ENCODE measurements around the gene EIF1. TPM values are rescaled to one million over a fixed set of nuclear protein-coding genes. Genes with fewer than 3 reads are reported as not detected.
A peak's percentile ranks its signal among the peaks of the same experiment; 100 is the strongest.

EIF1 gene
- total and polyA plus RNA-seq, 2 donors (not counting 1 experiment from before 2014, with no cell fraction given), result 773 to 2,045 TPM

DNA sequence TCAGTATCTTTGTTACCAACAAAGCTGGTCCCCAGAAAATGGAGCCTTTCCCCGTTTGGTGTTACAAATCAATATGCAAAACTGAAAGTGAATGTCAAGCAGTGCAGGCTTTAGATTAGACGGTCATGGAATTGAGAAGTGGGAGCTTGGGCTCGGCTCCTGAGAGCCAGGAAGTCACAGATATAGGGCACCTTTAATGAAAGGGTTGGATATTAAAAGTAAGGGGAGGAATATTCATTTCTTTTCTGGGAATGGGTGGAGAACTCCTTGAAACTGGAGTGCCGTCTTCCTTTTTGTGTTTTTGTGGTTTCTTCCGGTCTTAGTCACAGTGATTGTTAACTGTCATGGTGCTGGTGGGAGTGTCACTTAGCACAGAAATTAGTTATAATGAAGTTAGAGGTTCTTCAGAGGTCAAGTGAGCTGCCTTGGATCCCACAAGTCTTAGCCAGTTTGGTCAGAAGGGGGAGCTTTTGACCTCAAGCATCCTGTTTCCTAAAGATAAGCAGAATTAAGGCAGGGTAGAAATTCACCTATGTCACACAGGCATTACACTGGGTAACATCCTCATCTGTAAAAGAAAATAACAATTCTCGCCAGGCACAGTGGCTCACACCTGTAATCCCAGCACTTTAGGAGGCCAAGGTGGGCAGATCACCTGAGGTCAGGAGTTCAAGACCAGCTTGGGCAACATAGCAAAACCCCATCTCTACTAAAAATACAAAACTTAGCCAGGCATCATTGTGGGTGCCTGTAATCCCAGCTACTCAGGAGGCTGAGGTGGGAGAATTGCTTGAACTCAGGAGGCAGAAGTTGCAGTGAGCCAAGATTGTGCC, 9.6 kb upstream of the EIF1 start:
- Histone ChIP-seq H4K20me1 (ENCODE audit: control insufficient read depth, insufficient read depth, low read length, poor library complexity, severe bottlenecking) (no peaks in the 10 kb centered on the region), H3K27ac (ENCODE audit: low read length in 2 of 2) (peak overlapping the region; percentile 62 to 66), H3K36me3 (replicated peaks in 1 of 2; ENCODE audit: control extremely low read depth in 1 of 2, control insufficient read depth in 1 of 2, extremely low read depth in 1 of 2, insufficient read depth in 2 of 2, low read length in 1 of 2) (no peaks in the 10 kb centered on the region), H2AFZ (ENCODE audit: insufficient read depth, low read depth, low read length, poor library complexity, severe bottlenecking) (peak overlapping the region; percentile 68), H3K79me2 (ENCODE audit: control insufficient read depth, insufficient read depth, low read length) (peaks cover 11% of the 10 kb centered on the region), H3K27me3 (replicated peaks in 1 of 4; ENCODE audit: control extremely low read depth in 1 of 4, control insufficient read depth in 3 of 4, insufficient read depth in 4 of 4, low read length in 3 of 4) (no peaks in the 10 kb centered on the region), H3K4me2 (replicated peaks; ENCODE audit: low read depth, low read length, poor library complexity, severe bottlenecking) (peak overlapping the region; percentile 72), H3K4me1 (ENCODE audit: control insufficient read depth in 2 of 2, insufficient read depth in 2 of 2, low read length in 2 of 2) (peaks cover 46 to 50% of the 10 kb centered on the region in 2 donors), H3K9me3 (ENCODE audit: control extremely low read depth in 1 of 3, control insufficient read depth in 2 of 3, insufficient read depth in 1 of 3, low read length in 2 of 3) (peaks cover 0 to 12% (median 3%) of the 10 kb centered on the region in 3 donors), H3K4me3 (ENCODE audit: control extremely low read depth in 1 of 5, extremely low read depth in 1 of 5, insufficient read depth in 1 of 5, low read depth in 2 of 5, low read length in 4 of 5) (peak overlapping the region; percentile 17 to 51 (median 46)), H3K9ac (ENCODE audit: low read length) (peak overlapping the region; percentile 56)
- peaks cover 37% of the 10 kb centered on the region for H3K4me1 Mint-ChIP-seq
- ATAC-seq (ENCODE audit: low read depth) (peak; percentile 50), DNase-seq (peak; percentile 65)
- CTCF ChIA-PET, result interaction anchor here (0.6 to 6.8 kb wide), 7 partner anchors 11 to 1147 kb away, joined by 3 to 107 read pairs (median 13); partner anchors contain the start of gene EIF1
- intact Hi-C loops (cut with micrococcal nuclease), result loop anchor here (1.0 kb wide), 1 partner anchor 9 kb away; the partner anchor contains the start of gene EIF1
- 0% methylated on average over 5 of the region's 6 CpGs for WGBS (ENCODE audit: insufficient coverage)
- H3K9me3 Mint-ChIP-seq (ENCODE audit: insufficient read depth), result no peaks in the 10 kb centered on the region
- TF ChIP-seq, protein P1, sequence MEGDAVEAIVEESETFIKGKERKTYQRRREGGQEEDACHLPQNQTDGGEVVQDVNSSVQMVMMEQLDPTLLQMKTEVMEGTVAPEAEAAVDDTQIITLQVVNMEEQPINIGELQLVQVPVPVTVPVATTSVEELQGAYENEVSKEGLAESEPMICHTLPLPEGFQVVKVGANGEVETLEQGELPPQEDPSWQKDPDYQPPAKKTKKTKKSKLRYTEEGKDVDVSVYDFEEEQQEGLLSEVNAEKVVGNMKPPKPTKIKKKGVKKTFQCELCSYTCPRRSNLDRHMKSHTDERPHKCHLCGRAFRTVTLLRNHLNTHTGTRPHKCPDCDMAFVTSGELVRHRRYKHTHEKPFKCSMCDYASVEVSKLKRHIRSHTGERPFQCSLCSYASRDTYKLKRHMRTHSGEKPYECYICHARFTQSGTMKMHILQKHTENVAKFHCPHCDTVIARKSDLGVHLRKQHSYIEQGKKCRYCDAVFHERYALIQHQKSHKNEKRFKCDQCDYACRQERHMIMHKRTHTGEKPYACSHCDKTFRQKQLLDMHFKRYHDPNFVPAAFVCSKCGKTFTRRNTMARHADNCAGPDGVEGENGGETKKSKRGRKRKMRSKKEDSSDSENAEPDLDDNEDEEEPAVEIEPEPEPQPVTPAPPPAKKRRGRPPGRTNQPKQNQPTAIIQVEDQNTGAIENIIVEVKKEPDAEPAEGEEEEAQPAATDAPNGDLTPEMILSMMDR (IDR thresholded peaks at IDR 0.05), result no peak
- no peak for TF ChIP-seq EZH2 (IDR thresholded peaks at IDR 0.05; ENCODE audit: borderline replicate concordance, insufficient read depth, low read depth, low read length, poor library complexity, severe bottlenecking)
- no peaks in the 10 kb centered on the region for H3K27me3 Mint-ChIP-seq
- POLR2A ChIA-PET, result interaction anchor here (0.6 to 6.7 kb wide), 6 partner anchors 11 to 1915 kb away, joined by 3 to 122 read pairs (median 7); partner anchors contain the start of gene EIF1
- H3K27ac Mint-ChIP-seq, result peak overlapping the region; percentile 87
- peak overlapping the region; percentile 82 for H3K4me3 Mint-ChIP-seq

All from B cell (primary cell).